SW480 (cell line): ENCODE measurements around the gene ZCCHC17.

Source experiments
- DNase-seq: peaks from one replicate; pipeline ENCODE4 v3.0.0-alpha.2; 2016; ENCODE audit warnings: low spot score

The ZCCHC17 gene

DNA sequence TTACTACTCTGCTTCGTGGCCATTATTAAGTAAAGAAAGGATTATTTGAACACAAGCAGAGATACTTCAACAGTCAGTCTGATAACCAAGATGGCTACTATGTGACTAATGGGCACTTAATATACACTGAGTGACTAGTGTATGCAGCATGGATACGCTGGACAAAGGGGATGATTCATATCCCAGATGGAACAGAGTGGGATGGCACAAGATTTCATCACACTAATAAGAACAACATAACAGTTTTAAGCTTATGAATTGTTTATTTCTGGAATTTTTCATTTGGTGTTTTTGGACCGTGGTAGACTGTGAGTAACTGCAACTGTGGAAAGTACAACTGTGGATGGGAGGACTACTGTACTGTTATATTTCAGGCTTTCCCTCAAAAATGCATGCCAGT is 9.4 kb downstream of the ZCCHC17 start:
- peak; percentile 33 for DNase-seq

GRCh38 chr1:31308036-31308435 is 11.2 kb downstream of the ZCCHC17 start:
- DNase-seq, result no peak

DNA sequence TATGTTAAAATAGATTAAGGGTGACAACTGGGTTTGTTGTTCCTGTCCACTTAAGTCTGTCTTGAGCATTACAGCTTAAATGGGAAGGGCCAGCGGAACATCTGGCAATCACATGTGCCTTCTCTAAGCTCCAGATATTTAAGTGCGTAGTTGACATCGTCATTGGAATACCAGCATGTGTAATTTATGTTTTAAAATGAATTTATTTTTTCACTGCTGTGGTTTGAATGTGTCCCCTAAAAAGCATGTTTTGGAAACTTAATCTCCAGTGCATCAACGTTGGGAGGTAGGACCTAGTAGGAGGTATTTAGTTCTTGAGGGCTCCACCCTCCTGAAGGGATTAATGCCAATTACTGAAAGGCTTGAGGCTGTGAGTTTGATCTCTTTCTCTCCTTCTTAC is 13.4 kb downstream of the ZCCHC17 start:
- no peak for DNase-seq

- DNase-seq, result no peak
These were observed 19.1 kb downstream of the ZCCHC17 start for GRCh38 chr1:31315902-31316301.

- DNase-seq, result no peak
These were observed 21.3 kb downstream of the ZCCHC17 start for GRCh38 chr1:31318146-31318545.

GRCh38 chr1:31324093-31324492 is 27.3 kb downstream of the ZCCHC17 start:
- DNase-seq, result no peak

DNA sequence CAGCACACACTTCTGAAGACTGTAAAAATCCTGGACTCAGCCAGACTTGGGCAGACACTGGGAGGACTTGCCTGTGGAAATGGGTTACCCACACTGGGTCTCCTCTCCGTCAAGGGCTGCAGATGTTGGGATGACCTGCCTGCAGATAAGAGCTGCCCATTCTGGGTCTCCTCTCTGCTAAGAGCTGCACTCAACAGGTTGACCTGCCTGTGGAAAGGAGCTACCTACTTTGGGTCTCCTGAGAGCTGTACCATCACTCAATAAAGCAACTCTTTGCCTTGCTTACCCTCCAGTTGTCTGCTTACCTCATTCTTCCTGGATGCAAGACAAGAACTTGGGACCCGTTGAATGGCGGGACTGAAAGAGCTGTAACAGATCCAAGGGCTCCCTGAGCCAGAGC is 28.2 kb downstream of the ZCCHC17 start:
- DNase-seq, result no peak

GRCh38 chr1:31326461-31326860 is 29.6 kb downstream of the ZCCHC17 start:
- no peak for DNase-seq

DNA sequence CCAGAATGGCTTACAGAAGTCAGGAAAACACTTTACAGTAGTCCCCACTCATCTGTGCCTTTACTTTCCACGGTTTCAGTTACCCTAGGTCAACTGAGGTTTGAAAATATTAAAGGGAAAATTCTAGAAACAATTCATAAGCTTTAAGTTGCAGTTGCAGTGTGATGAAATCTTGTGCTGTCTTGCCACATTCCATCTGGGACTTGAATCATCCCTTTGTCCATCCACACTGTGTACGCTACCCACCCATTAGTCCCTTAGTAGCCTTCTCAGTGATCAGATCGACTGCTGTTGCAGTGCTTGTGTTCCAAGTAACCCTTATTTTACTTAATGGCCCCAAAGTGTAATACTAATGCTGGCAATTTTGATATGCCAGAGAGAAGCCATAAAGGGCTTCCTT is 30.5 kb downstream of the ZCCHC17 start:
- no peak for DNase-seq

DNA sequence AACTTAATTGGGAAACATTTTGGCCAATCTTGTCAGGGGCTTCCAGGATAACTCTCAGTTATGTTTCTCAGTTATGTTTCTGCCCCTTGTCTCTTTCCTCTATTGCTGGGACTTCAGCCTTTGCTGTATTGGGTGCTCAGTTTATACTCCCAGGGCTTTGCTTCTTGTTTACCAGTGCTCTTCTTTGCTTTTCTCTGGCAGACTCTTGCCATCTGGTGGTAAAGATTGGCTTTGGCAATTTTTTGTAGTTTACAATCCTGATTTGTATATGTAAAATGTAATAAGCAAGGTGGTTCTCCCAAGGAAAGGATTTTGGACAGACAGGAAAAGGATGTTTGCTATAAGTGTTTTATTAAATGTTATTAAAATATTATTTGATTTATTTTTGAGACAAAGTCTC is 38.2 kb downstream of the ZCCHC17 start:
- DNase-seq, result peak; percentile 63

- no peak for DNase-seq
These were observed 40.0 kb downstream of the ZCCHC17 start for GRCh38 chr1:31336687-31337467.

DNA sequence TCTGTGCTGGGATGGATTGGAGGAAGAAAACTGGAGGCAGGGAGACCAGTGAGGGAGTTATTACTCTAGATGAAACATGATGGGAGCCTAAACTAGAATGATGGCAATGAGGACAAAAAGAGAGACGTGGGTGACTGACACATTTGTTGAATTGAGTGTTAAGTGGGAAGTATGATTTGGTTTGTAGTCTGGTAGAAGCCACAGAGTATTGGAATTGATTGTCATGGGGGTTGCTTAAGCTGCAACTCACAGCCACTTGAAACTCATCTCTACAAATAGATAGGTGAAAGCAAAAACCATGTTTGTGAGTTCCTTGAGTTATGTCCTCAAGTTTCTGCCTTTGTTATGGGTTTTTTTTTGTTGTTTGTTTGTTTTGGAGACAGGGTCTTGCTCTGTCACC is 47.7 kb downstream of the ZCCHC17 start:
- DNase-seq, result no peak

GRCh38 chr1:31345635-31346034 is 48.8 kb downstream of the ZCCHC17 start:
- no peak for DNase-seq

GRCh38 chr1:31346785-31347184 is 50.0 kb downstream of the ZCCHC17 start:
- no peak for DNase-seq

GRCh38 chr1:31348449-31348848 is 51.6 kb downstream of the ZCCHC17 start:
- no peak for DNase-seq

DNA sequence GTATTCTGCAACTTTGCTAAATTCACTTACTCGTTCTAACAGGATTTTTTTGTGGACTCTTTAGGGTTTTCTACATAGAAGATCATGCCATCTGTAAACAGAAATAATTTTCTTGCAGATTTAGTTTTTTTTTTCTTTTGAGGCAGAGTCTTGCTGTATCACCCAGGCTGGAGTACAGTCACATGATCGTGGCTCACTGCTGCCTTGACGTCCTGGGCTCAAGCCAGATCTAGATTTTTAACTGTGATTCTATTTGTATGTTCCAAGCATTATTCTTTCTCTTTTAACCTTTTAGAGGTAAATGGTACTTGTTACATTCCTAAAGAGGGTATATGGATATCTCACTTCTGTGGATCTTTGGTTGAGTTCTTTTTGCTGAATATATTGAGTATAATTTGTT is 57.5 kb downstream of the ZCCHC17 start:
- DNase-seq, result no peak

GRCh38 chr1:31356427-31356826 is 59.6 kb downstream of the ZCCHC17 start:
- no peak for DNase-seq

- DNase-seq, result no peak
These were observed 64.8 kb downstream of the ZCCHC17 start for GRCh38 chr1:31361607-31362006.

GRCh38 chr1:31362032-31362431 is 65.2 kb downstream of the ZCCHC17 start:
- no peak for DNase-seq

DNA sequence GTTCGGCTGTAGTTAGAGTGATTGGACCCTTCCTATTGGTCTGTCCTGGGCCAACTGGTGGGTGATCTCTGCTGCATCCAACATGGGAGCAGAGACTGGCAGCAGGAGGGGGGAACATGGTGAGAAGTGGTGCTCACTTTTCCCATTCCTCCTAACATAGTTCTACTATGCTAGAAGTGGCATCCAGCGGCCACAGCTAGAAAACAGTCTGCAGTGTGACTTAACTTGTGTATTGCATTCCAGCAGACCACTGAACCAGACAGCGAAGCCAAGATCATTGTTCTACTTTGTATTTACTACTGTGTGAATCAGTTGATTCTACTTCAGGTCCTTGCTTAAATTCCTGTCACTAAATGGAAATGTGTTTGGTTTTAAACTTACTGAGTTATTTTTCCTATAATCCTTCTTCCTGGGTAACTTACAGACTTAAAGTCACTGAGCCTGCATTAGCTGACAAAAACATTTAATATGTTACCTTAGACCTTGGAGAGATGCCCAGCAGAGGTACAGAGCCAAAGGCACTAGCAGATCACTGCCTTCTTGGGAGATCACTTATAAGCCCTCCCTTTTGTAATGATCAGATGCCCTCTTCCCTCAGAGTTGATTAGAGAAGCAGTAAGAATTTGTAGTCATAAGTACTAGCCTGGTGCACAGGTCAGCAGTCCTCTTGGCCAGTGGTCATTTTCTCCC is 67.9 kb downstream of the ZCCHC17 start:
- DNase-seq, result no peak

DNA sequence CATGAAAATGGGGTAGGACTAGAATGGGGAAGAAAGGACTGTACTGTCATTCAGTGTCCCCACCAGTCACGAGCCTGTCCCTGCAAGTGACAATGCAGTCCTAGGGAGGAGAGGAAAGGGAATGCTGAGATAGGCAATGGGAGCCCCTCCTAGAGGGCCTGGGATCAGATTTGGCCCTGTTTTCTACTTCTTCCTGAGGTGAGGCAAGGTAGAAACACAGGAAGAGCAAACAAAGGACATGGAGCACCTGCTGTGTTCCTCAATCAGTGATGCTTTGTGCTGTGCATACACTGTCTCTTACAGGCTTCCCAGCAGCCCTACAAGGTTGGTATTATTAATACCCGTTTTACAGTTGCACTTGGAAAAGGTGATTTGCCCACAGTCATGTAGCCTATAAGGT is 70.0 kb downstream of the ZCCHC17 start:
- DNase-seq, result no peak

DNA sequence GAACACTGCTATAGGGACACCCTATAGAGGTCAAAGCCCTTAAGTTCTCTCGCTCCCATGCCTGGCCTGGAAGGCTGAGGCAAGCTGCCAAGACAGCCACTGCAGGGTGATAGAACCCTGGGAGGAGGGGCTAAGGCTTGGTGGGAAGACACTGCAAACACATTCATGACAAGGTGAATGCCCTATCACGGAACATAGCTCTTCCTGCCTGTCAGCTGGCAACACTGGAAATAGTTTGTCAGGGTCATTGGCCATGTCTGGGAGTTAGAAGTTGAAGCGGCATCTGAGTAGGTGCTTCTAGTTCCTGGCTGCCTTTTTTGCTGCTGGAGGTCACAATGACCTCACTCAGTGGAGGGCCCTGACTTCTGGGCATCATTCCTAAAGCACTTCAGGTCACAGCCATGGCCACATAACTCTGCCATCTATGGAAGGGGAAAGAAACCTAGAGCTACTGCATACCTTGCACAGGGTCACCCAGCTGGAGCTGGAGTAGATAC is 71.8 kb downstream of the ZCCHC17 start:
- no peak for DNase-seq

DNA sequence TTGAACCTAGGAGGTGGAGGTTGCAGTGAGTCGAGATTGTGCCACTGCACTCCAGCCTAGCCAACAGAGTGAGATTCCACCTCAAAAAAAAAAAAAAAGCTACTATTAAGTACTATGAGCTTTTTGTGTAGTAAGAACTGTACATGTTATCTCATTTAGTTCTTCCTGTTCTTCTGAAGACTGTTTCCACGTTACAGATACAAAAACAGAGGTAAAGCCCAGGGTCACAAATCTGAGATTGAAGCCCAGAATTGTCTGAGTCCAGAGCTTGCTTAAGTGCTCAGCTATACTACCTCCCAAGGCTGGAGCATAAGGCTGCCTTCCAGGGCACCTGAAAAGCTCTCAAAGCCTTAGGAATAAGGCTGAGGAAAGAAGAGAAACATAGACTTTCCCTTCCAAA is 73.2 kb downstream of the ZCCHC17 start:
- no peak for DNase-seq

DNA sequence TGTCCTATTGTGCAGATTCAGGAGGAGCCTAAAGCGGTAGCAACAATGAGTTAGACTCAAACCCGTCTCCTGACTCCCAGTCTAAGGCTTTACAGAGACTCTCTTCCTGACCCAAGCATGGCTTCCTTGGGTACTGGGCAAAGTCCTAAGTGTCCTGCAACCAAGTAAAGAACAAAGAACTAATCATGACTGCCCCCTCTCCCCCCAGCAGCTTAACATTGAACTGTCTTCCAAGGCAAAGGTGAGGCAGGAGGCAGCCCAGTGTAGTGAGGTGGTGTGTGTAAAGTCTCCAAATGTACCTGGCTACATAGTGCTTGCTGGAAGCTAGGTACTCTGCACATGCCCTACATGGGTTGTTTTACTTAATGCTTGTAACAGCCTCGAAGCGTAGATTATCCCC is 73.7 kb downstream of the ZCCHC17 start:
- no peak for DNase-seq
